T-helper 2 cell treated with Interferon-gamma antibody and Interleukin-4, amounts not matched to agents 5 μg/mL and 100 μg/mL, for 36 hours (primary cell): Measurements from ENCODE around the gene IFITM1.

Source experiments
- DNase-seq: peaks from one replicate; pipeline ENCODE4 v3.0.0; 2021; ENCODE audit warnings: low spot score
- H3K27ac Mint-ChIP-seq: one replicate; pipeline ENCODE4 v1.8.0; 2021; ENCODE audit warnings: mild to moderate bottlenecking, mixed read lengths
- H3K27me3 Mint-ChIP-seq: one replicate; pipeline ENCODE4 v1.8.0; 2021; ENCODE audit warnings: low read depth, mixed read lengths
- H3K36me3 Mint-ChIP-seq: one replicate; pipeline ENCODE4 v1.8.0; 2021; ENCODE audit warnings: low read depth, mixed read lengths
- H3K4me1 Mint-ChIP-seq: one replicate; pipeline ENCODE4 v1.8.0; 2021; ENCODE audit warnings: low read depth, mixed read lengths
- H3K4me3 Mint-ChIP-seq: one replicate; pipeline ENCODE4 v1.8.0; 2022; ENCODE audit warnings: mild to moderate bottlenecking, moderate library complexity, mixed read lengths
- H3K9me3 Mint-ChIP-seq: one replicate; pipeline ENCODE4 v1.8.0; 2021; ENCODE audit warnings: mixed read lengths

IFITM1 gene

GRCh38 chr11:294780-295179 lies 19.1 kb upstream of the IFITM1 start:
- Mint-ChIP-seq H3K27ac (no peak overlapping the region), H3K4me3 (no peak overlapping the region), H3K9me3 (no peaks in the 10 kb centered on the region), H3K36me3 (peaks cover 4% of the 10 kb centered on the region), H3K4me1 (peaks cover 7% of the 10 kb centered on the region), H3K27me3 (no peaks in the 10 kb centered on the region)
- no peak for DNase-seq

DNA sequence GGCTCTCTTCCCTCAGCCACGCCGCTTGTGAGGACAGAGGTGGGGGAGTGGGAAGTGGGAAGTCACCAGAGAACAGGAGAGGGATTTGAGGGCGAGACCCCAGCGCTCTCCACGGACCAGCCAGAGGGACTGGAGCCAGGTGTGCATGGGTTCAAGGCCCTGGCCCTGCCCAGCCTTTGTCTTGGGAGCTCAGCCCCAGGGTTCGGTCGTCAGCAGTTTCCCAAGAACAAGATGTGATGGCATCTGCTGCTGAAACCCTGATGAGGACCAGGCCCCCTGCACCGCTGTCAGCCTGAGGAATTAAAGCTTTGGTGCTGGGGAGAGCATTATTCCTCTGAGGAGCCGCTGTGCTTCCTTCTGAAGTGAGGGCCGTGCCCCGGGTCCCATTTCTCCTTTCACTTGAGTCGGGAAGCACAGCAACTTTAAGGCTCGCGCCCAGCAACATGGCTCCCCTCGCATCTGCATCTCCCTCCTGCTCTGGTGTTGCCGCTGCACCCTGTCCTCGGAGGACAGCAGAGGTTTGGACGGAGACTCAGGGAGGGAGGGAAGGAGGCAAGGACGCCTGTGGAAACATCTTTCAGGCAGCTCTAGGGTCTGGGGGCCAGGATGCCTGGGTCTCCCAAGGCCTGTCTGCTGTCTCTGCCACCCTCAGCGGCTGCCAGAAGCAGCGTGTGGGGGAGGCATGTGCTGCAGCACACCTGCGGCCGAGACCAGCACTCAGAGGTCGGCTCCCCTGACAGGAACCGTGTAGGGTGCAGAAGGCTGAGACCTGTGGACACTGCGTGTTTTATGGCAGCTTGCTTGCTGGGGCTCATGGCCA lies 18.3 kb upstream of the IFITM1 start:
- no peak for DNase-seq
- Mint-ChIP-seq H3K27me3 (peaks cover 5% of the 10 kb centered on the region), H3K36me3 (peaks cover 4% of the 10 kb centered on the region), H3K4me1 (peaks cover 7% of the 10 kb centered on the region), H3K27ac (no peak overlapping the region), H3K4me3 (no peak overlapping the region), H3K9me3 (no peaks in the 10 kb centered on the region)

- H3K4me3 Mint-ChIP-seq = no peak overlapping the region
- no peak overlapping the region for H3K27ac Mint-ChIP-seq
- no peak for DNase-seq
- peaks cover 10% of the 10 kb centered on the region for H3K27me3 Mint-ChIP-seq
- no peaks in the 10 kb centered on the region for H3K9me3 Mint-ChIP-seq
- H3K4me1 Mint-ChIP-seq = peaks cover 5% of the 10 kb centered on the region
- no peaks in the 10 kb centered on the region for H3K36me3 Mint-ChIP-seq
Measured at GRCh38 chr11:296171-297050, 17.4 kb upstream of the IFITM1 start.

- H3K27ac Mint-ChIP-seq = peak overlapping the region; percentile 60
- no peak overlapping the region for H3K4me3 Mint-ChIP-seq
Measured at GRCh38 chr11:297051-297585, 16.7 kb upstream of the IFITM1 start.

DNA sequence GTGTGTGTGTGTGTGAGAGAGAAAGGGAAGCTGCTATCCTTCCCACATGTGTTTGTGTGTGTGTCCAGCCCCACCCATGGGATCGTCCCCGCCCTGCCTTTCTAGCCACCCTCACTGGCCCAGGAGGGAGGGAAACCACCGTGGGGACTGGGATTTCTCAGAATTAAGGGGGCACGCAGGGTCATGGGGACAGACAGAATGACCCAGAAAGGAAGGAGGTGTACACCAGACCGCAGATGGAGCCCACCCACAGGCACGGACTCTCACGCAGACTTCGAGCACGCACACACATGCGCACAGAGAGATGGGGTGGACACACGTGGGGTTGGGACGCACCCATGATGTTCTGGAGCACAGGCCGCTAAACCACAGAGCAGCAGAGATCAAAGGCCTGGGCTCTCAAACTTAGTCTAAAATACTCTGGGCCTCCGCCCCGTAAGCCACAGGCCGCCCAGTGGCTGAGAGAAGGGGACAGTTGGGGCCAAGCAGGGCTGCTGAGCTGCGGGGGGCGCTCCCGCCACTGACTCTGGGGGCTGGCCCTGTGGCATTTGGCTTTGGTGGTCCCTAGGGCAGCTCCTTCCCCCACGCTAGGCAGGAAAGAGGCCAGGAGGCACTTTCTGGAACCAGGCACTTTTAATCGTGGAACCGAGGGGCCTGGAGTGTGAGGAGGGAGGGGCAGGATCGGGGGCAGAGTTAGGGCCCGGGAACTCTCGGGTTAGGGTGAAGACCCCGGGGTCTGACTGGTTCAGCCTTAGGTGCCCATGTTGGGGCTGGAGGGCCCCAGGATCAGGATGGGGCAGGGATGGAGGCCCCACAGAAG lies 16.0 kb upstream of the IFITM1 start:
- peaks cover 10% of the 10 kb centered on the region for H3K27me3 Mint-ChIP-seq
- no peaks in the 10 kb centered on the region for H3K9me3 Mint-ChIP-seq
- H3K4me1 Mint-ChIP-seq = peaks cover 6% of the 10 kb centered on the region
- H3K27ac Mint-ChIP-seq = peak overlapping the region; percentile 60
- no peaks in the 10 kb centered on the region for H3K36me3 Mint-ChIP-seq
- peak overlapping the region; percentile 8 for H3K4me3 Mint-ChIP-seq
- no peak for DNase-seq

More at GRCh38 chr11:297051-297585, 16.7 kb upstream of the IFITM1 start:
- H3K36me3 Mint-ChIP-seq = no peaks in the 10 kb centered on the region
- H3K4me1 Mint-ChIP-seq = peaks cover 5% of the 10 kb centered on the region
- peaks cover 10% of the 10 kb centered on the region for H3K27me3 Mint-ChIP-seq
- DNase-seq = no peak
- no peaks in the 10 kb centered on the region for H3K9me3 Mint-ChIP-seq

- peaks cover 8% of the 10 kb centered on the region for H3K4me1 Mint-ChIP-seq
Measured at GRCh38 chr11:298406-299065, 15.3 kb upstream of the IFITM1 start.

GRCh38 chr11:299081-299891 lies 14.6 kb upstream of the IFITM1 start, which contains the start of gene IFITM5:
Gene IFITM5 (minus strand): TSS chr11:299526. CDS start chr11:299490, 36 bp downstream.
- Mint-ChIP-seq H3K27ac (no peak within 1 kb of the TSS), H3K4me3 (no peak within 1 kb of the TSS), H3K36me3 (no peaks in the 10 kb centered on the region), H3K9me3 (no peaks in the 10 kb centered on the region), H3K27me3 (peaks cover 10% of the 10 kb centered on the region), H3K4me1 (peaks cover 8% of the 10 kb centered on the region)
- DNase-seq = no peak

More at GRCh38 chr11:298406-299065, 15.3 kb upstream of the IFITM1 start:
- DNase-seq = no peak
- Mint-ChIP-seq H3K36me3 (no peaks in the 10 kb centered on the region), H3K4me3 (no peak overlapping the region), H3K27me3 (peaks cover 10% of the 10 kb centered on the region), H3K27ac (no peak overlapping the region), H3K9me3 (no peaks in the 10 kb centered on the region)

DNA sequence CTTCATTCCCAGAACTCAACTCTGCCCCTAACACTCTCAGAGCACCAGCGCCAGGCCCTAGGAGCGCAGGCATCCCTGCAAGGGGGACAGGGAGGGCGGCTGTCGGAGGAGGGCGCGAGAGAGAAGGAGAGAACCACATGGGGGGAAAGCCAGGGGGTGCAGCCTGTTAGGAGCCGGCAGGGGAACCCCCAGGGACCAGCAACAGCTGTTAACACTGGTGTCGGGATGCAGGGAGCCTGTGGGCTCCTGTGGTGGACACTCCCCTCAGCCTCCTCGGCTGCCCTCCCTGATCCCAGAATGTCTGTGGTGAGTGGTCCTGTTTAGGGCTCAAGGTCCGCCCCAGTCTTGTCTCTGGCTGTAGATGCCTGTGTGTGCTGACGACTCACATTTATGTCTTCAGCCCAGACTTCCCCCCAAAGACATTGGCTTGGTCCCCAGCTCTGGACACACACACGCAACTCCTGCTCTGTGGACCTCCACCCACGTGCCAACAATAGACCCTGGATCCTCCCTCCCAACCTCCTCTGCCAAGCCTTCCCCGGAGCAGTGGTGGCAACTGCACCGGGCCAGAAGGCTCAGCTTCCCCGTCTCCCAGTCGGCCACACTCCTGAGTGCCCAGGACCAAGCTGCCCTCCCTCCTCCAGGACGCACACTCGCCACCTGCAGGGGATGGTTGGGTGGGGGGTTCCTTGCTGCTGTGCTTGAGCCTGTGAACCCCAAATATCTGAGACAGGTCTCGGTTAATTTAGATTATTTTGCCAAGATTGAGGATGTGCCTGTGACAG lies 13.7 kb upstream of the IFITM1 start:
- H3K27me3 Mint-ChIP-seq = peaks cover 10% of the 10 kb centered on the region
- H3K4me3 Mint-ChIP-seq = no peak overlapping the region
- no peaks in the 10 kb centered on the region for H3K9me3 Mint-ChIP-seq
- H3K27ac Mint-ChIP-seq = no peak overlapping the region
- H3K36me3 Mint-ChIP-seq = no peaks in the 10 kb centered on the region
- H3K4me1 Mint-ChIP-seq = peaks cover 8% of the 10 kb centered on the region
- DNase-seq = no peak

DNA sequence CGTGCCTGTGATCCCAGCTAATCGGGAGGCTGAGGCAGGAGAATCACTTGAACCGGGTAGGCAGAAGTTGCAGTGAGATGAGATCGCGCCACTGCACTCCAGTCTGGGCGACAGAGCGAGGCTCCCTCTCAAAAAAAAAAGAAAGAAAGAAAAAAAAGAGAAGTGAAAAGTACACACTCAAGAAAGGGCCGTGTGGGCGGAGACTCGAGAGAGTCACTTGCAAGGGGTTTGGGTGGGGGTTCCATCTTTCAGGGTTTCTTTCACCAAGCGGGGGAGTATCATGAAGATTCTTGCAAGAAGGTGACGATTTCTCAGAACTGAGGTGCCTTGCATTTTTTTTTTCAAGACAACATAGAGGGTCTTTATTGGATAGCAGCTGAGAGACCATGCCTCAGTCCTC lies 10.5 kb upstream of the IFITM1 start:
- Mint-ChIP-seq H3K4me1 (peaks cover 25% of the 10 kb centered on the region), H3K27me3 (peaks cover 10% of the 10 kb centered on the region), H3K27ac (no peak overlapping the region), H3K36me3 (peaks cover 5% of the 10 kb centered on the region), H3K9me3 (no peaks in the 10 kb centered on the region), H3K4me3 (no peak overlapping the region)
- no peak for DNase-seq

GRCh38 chr11:304061-304506 lies 9.8 kb upstream of the IFITM1 start:
- no peak for DNase-seq
- Mint-ChIP-seq H3K36me3 (peaks cover 10% of the 10 kb centered on the region), H3K4me1 (peaks cover 25% of the 10 kb centered on the region)

GRCh38 chr11:304915-305843 lies 8.7 kb upstream of the IFITM1 start:
- Mint-ChIP-seq H3K27ac (no peak overlapping the region), H3K4me3 (peak overlapping the region; percentile 5), H3K9me3 (no peaks in the 10 kb centered on the region), H3K27me3 (peaks cover 9% of the 10 kb centered on the region), H3K36me3 (peaks cover 20% of the 10 kb centered on the region), H3K4me1 (peaks cover 31% of the 10 kb centered on the region)
- DNase-seq = no peak

More at GRCh38 chr11:304061-304506, 9.8 kb upstream of the IFITM1 start:
- H3K27ac Mint-ChIP-seq = no peak overlapping the region
- no peaks in the 10 kb centered on the region for H3K9me3 Mint-ChIP-seq
- peaks cover 10% of the 10 kb centered on the region for H3K27me3 Mint-ChIP-seq
- H3K4me3 Mint-ChIP-seq = no peak overlapping the region
